Immature natural killer cell (primary cell): ENCODE results near the gene EPN2. TPM values are rescaled to one million over a fixed set of nuclear protein-coding genes. Genes with fewer than 3 reads are reported as not detected.
A peak's percentile ranks its signal among the peaks of the same experiment; 100 is the strongest.
"Not testable (repeated sequence)": the region's sequence is repeated elsewhere in the genome, so short reads cannot be mapped to it uniquely, and the experiment has no call there.

Experiments
- DNase-seq, 3 donors: peaks; one replicate each; pipeline ENCODE4 v3.0.0; 2022; ENCODE audit warnings: mixed read lengths in 1 of 3
- H3K27ac Mint-ChIP-seq, 6 donors: one replicate each; pipeline ENCODE4 v1.8.0; 2020; ENCODE audit warnings: mixed read lengths in 6 of 6, mild to moderate bottlenecking in 5 of 6, inconsistent platforms in 4 of 6, moderate library complexity in 3 of 6
- H3K27me3 Mint-ChIP-seq, 3 donors: one replicate each; pipeline ENCODE4 v1.8.0; 2020 to 2021; ENCODE audit warnings: low read depth in 3 of 3, mild to moderate bottlenecking in 3 of 3, mixed read lengths in 3 of 3, moderate library complexity in 3 of 3, inconsistent platforms in 1 of 3
- H3K36me3 Mint-ChIP-seq, 3 donors: one replicate each; pipeline ENCODE4 v1.8.0; 2020; ENCODE audit warnings: mixed read lengths in 3 of 3, inconsistent platforms in 2 of 3, mild to moderate bottlenecking in 2 of 3
- H3K4me1 Mint-ChIP-seq, 2 donors: one replicate each; pipeline ENCODE4 v1.8.0; 2020; ENCODE audit warnings: inconsistent platforms in 2 of 2, mild to moderate bottlenecking in 2 of 2, mixed read lengths in 2 of 2, moderate library complexity in 1 of 2
- H3K4me3 Mint-ChIP-seq, 5 donors: one replicate each; pipeline ENCODE4 v1.8.0; 2020; ENCODE audit warnings: mild to moderate bottlenecking in 5 of 5, mixed read lengths in 5 of 5, inconsistent platforms in 3 of 5, moderate library complexity in 3 of 5
- H3K9me3 Mint-ChIP-seq, 6 donors: one replicate each; pipeline ENCODE4 v1.8.0; 2020; ENCODE audit warnings: mild to moderate bottlenecking in 6 of 6, mixed read lengths in 6 of 6, inconsistent platforms in 4 of 6, moderate library complexity in 3 of 6
- polyA plus RNA-seq, 3 donors: library from polyadenylated mRNA; unstranded; fragments of 300-500 nt; fragmentation: Illumina TruSeq; gene quantifications; one replicate each; pipeline ENCODE4 v1.2.3, GENCODE V29; 2021

EPN2 gene
- polyA plus RNA-seq, 3 donors from 2014 or later = 0.84 to 8.1 TPM; not detected in 1

DNA sequence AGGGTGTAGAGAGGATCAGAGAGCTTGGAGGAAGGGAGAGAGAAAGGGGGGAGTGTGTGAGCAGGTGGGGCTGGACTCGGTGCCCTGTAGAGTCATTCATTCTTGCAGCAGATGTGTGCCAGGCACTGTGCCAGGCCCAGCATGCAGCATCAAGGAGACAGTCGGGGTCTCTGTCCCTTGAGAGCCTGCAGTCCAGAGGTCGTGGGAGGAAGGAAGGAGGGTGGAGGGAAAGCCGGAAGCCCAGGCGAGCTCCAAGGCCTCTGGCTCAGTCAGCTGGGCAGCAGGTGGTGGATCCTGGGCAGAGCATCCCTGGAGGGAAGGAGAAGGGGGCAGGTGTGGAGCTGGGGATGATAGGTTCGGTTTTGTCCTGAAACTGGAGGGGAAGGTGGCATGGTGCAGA lies 27.5 kb downstream of the EPN2 start:
- no peaks in the 10 kb centered on the region for H3K36me3 Mint-ChIP-seq
- H3K4me3 Mint-ChIP-seq = no peak overlapping the region
- no peak overlapping the region for H3K27ac Mint-ChIP-seq
- H3K27me3 Mint-ChIP-seq = peaks cover 8 to 11% (median 11%) of the 10 kb centered on the region in 3 donors
- no peaks in the 10 kb centered on the region for H3K9me3 Mint-ChIP-seq
- no peaks in the 10 kb centered on the region for H3K4me1 Mint-ChIP-seq
- DNase-seq = no peak

DNA sequence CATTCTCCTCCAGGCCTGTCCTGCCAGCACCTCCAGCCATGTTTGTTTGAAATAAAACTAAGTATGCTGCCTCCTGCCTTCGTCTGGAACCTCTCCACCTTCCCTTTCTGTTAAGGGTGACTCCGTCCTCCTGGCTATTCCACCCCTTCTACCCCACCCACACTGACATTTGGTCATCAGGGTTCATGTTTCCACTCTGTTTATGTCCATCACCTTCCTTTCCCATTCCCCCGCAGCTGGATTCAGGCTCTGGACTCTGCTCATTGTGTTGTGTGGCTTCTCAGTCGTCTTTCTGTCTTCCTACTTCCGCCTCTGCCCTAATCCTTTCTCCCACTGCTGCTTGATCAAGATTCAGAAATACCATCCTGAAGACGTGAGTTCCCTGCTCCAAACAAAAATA lies 28.6 kb downstream of the EPN2 start:
- Mint-ChIP-seq H3K27me3 (peaks cover 4 to 11% (median 10%) of the 10 kb centered on the region in 3 donors), H3K9me3 (no peaks in the 10 kb centered on the region), H3K4me1 (no peaks in the 10 kb centered on the region), H3K36me3 (no peaks in the 10 kb centered on the region), H3K27ac (peak overlapping the region in 1 of 6 donors; percentile 18), H3K4me3 (no peak overlapping the region)
- DNase-seq = no peak

GRCh38 chr17:19268611-19269010 lies 31.4 kb downstream of the EPN2 start:
- H3K9me3 Mint-ChIP-seq = no peaks in the 10 kb centered on the region
- H3K4me3 Mint-ChIP-seq = no peak overlapping the region
- peaks cover 4 to 16% (median 11%) of the 10 kb centered on the region in 3 donors for H3K27me3 Mint-ChIP-seq
- H3K4me1 Mint-ChIP-seq = no peaks in the 10 kb centered on the region
- H3K36me3 Mint-ChIP-seq = no peaks in the 10 kb centered on the region
- no peak overlapping the region for H3K27ac Mint-ChIP-seq
- no peak for DNase-seq

- Mint-ChIP-seq H3K4me1 (no peaks in the 10 kb centered on the region), H3K27me3 (peaks cover 4 to 16% (median 9%) of the 10 kb centered on the region in 3 donors), H3K27ac (no peak overlapping the region), H3K4me3 (no peak overlapping the region), H3K36me3 (no peaks in the 10 kb centered on the region), H3K9me3 (no peaks in the 10 kb centered on the region)
- DNase-seq = no peak
These were observed 31.9 kb downstream of the EPN2 start for GRCh38 chr17:19269106-19269505.

GRCh38 chr17:19269641-19270040 lies 32.5 kb downstream of the EPN2 start:
- no peaks in the 10 kb centered on the region for H3K9me3 Mint-ChIP-seq
- peaks cover 2 to 12% (median 8%) of the 10 kb centered on the region in 3 donors for H3K27me3 Mint-ChIP-seq
- DNase-seq = no peak
- H3K4me3 Mint-ChIP-seq = no peak overlapping the region
- H3K4me1 Mint-ChIP-seq = no peaks in the 10 kb centered on the region
- H3K27ac Mint-ChIP-seq = no peak overlapping the region
- no peaks in the 10 kb centered on the region for H3K36me3 Mint-ChIP-seq

DNA sequence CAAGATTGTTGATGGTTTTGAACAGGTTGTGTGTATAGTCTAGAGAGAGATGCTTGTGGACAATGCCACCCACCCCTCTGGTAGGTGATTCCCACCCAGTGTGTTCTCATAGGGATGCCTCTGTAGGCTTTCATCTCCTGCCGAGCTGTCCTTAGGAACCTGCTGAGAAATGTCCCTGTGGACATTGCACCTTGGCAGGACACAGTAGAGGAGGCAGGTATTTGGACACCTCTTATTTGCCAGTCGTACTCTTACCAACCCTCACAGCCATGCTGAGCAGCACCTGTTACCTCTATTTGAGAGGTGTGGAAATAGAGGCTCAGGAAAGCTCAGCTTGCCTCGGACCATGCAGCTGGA lies 33.2 kb downstream of the EPN2 start:
- H3K27me3 Mint-ChIP-seq = peaks cover 2 to 11% (median 8%) of the 10 kb centered on the region in 3 donors
- H3K9me3 Mint-ChIP-seq = no peaks in the 10 kb centered on the region
- H3K4me3 Mint-ChIP-seq = no peak overlapping the region
- no peak overlapping the region for H3K27ac Mint-ChIP-seq
- H3K36me3 Mint-ChIP-seq = no peaks in the 10 kb centered on the region
- no peak for DNase-seq
- H3K4me1 Mint-ChIP-seq = no peaks in the 10 kb centered on the region

- DNase-seq = no peak
- Mint-ChIP-seq H3K4me1 (no peaks in the 10 kb centered on the region), H3K36me3 (no peaks in the 10 kb centered on the region), H3K27ac (no peak overlapping the region), H3K4me3 (no peak overlapping the region), H3K27me3 (peaks cover 4 to 11% (median 8%) of the 10 kb centered on the region in 3 donors), H3K9me3 (no peaks in the 10 kb centered on the region)
These were observed 33.8 kb downstream of the EPN2 start for GRCh38 chr17:19270704-19271611.

DNA sequence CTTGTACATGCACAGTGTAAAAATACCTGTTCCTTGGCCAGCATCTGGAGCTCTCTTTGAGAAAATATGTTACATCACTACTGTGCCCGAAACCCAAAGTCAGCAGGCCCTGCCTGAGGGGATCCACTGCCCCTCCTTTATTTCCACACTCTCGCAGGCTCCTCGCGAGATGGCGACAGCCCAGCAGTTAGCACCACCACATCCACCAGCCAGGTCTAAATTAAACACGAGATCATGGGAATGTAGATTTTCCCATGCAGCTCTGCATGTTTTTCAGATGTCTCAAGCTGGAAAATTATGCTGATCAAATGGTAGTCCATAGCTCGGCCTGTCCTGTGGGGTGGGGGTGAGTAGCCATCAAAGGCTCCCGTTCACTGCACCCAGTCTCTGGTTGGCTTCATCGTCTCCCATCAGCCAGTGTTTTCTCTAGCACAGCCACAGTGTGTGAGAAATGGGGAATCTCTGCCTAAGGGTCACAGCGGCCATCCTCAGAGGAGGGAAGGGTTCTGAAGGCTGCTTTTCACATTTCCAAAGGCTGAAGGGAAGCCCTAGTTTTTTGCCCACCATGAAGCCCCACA lies 34.7 kb downstream of the EPN2 start:
- Mint-ChIP-seq H3K4me1 (no peaks in the 10 kb centered on the region), H3K4me3 (no peak overlapping the region), H3K27me3 (peaks cover 2 to 10% (median 8%) of the 10 kb centered on the region in 3 donors), H3K9me3 (no peaks in the 10 kb centered on the region), H3K27ac (no peak overlapping the region), H3K36me3 (no peaks in the 10 kb centered on the region)
- no peak for DNase-seq

- H3K4me1 Mint-ChIP-seq = no peaks in the 10 kb centered on the region
- peaks cover 3 to 7% (median 4%) of the 10 kb centered on the region in 3 donors for H3K27me3 Mint-ChIP-seq
- H3K9me3 Mint-ChIP-seq = no peaks in the 10 kb centered on the region
- no peak overlapping the region for H3K4me3 Mint-ChIP-seq
- DNase-seq = no peak
- no peaks in the 10 kb centered on the region for H3K36me3 Mint-ChIP-seq
- no peak overlapping the region for H3K27ac Mint-ChIP-seq
These were observed 36.6 kb downstream of the EPN2 start for GRCh38 chr17:19273731-19274130.

- no peak for DNase-seq
- H3K4me1 Mint-ChIP-seq = no peaks in the 10 kb centered on the region
- no peaks in the 10 kb centered on the region for H3K36me3 Mint-ChIP-seq
- H3K9me3 Mint-ChIP-seq = no peaks in the 10 kb centered on the region
- peaks cover 3 to 5% (median 3%) of the 10 kb centered on the region in 3 donors for H3K27me3 Mint-ChIP-seq
- no peak overlapping the region for H3K27ac Mint-ChIP-seq
- no peak overlapping the region for H3K4me3 Mint-ChIP-seq
These were observed 37.7 kb downstream of the EPN2 start for GRCh38 chr17:19274893-19275292.

DNA sequence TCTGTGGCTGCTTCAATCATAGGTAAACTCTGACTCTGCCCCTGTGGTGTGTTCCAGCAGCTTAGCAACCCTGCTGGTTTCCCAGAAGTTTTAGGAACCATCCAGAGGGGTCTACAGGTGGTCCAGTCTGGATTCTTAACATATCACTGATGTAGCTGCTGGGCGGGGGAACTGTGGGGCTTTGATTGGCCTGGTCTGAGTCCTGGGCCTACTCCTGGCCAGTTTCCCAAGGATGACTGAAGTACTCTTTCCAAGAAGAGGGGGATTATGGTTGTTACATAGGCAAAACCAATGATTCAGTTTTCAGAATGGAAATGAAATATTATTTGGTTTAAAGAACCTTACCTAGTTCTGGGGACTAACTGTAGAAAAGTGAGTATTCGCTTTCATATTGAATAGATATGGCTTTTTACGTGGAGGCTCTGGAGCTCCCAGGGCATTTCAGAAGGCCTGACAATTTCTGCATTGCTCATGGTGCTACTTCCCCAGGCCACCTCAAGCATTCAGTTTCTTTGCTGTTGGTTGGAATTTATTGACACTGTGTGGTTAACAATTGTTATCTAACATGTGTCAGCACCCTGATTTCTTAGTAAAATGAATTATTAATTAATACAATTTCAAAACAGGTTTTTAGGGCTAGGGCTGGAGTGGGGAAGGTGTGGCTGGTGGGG lies 38.4 kb downstream of the EPN2 start:
- Mint-ChIP-seq H3K4me3 (no peak overlapping the region), H3K27me3 (peaks cover 3 to 5% (median 3%) of the 10 kb centered on the region in 3 donors), H3K36me3 (no peaks in the 10 kb centered on the region), H3K4me1 (no peaks in the 10 kb centered on the region), H3K9me3 (no peaks in the 10 kb centered on the region), H3K27ac (no peak overlapping the region)
- DNase-seq = no peak

DNA sequence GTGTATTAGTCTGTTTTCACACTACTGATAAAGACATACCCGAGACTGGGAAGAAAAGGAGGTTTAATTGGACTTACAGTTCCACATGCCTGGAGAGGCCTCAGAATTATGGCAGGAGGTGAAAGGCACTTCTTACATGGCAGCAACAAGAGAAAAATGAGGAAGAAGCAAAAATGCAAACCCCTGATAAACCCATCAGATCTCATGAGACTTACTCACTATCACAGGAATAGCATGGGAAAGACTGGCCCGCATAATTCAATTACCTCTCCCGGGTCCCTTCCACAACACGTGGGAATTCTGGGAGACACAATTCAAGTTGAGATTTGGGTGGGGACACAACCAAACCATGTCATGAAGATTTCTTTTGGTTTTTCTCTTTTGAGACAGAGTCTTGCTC lies 41.1 kb downstream of the EPN2 start:
- not testable (repeated sequence) for H3K27ac Mint-ChIP-seq, H3K36me3 Mint-ChIP-seq, H3K4me3 Mint-ChIP-seq, DNase-seq, H3K9me3 Mint-ChIP-seq, H3K4me1 Mint-ChIP-seq, H3K27me3 Mint-ChIP-seq

GRCh38 chr17:19278729-19279128 lies 41.6 kb downstream of the EPN2 start:
- no peaks in the 10 kb centered on the region for H3K36me3 Mint-ChIP-seq
- peaks cover 0 to 3% (median 2%) of the 10 kb centered on the region in 3 donors for H3K27me3 Mint-ChIP-seq
- peaks cover 1% of the 10 kb centered on the region in 2 donors for H3K4me1 Mint-ChIP-seq
- H3K4me3 Mint-ChIP-seq = no peak overlapping the region
- DNase-seq = no peak
- H3K9me3 Mint-ChIP-seq = no peaks in the 10 kb centered on the region
- no peak overlapping the region for H3K27ac Mint-ChIP-seq

DNA sequence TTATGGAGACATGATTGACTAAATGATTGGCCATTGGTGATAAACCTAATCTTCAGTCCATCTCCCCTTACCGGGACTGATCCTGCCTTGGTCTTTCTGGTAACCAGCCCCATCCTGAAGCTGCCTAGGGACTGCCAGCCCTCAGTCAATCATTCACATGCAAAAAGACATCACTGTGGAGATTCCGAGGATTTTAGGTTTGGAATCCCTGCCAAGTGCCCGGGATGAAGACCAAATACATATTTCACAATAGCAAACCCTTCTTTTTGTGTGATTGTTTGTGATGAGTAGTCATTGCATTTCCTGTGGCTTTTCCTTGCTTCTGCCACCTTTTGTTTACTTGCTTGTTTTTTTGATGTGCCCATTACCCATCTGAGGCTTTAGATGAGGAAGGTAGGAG lies 44.0 kb downstream of the EPN2 start:
- H3K27me3 Mint-ChIP-seq = peaks cover 0 to 2% (median 1%) of the 10 kb centered on the region in 3 donors
- H3K27ac Mint-ChIP-seq = no peak overlapping the region
- H3K36me3 Mint-ChIP-seq = no peaks in the 10 kb centered on the region
- no peak overlapping the region for H3K4me3 Mint-ChIP-seq
- no peak for DNase-seq
- H3K9me3 Mint-ChIP-seq = no peaks in the 10 kb centered on the region
- peaks cover 15 to 16% of the 10 kb centered on the region in 2 donors for H3K4me1 Mint-ChIP-seq
